ENCODE data around the gene SLC22A7. TPM values are rescaled to one million over a fixed set of nuclear protein-coding genes. Genes with fewer than 3 reads are reported as not detected.

SLC22A7 gene
- total RNA-seq, 1 experiment from 2014 or later: not detected

DNA sequence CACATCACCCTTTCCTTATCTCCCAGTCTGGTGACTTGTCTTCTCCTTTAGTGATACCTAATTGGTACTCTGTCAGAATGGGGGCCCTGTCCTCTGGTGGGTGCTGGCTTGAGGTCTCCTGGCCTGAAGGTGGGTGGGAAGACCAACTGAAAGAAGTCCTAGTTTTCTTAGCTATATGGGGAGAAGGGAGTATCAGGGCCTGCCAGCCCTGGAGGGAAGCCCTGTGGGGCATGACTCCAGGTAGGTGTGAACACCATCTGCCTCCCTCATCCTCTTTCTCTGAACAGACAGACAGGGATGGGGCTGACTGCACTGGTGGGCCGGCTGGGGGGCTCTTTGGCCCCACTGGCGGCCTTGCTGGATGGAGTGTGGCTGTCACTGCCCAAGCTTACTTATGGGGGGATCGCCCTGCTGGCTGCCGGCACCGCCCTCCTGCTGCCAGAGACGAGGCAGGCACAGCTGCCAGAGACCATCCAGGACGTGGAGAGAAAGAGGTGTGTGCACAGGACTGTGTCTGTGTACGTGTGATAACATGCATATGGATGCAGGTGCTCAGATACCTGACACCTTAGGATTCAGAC, 5.8 kb downstream of the SLC22A7 start:
- Histone ChIP-seq H3K9me3 (ENCODE audit: control insufficient read depth, low read depth, low read length) (no peaks in the 10 kb centered on the region), H3K18ac (ENCODE audit: insufficient read length, low read depth, low read length) (no peak overlapping the region), H2BK5ac (ENCODE audit: insufficient read length, low read length) (no peak overlapping the region), H3K79me2 (ENCODE audit: insufficient read depth, low read length) (no peaks in the 10 kb centered on the region; the same call in 1 of the 2 replicates), H3K23me2 (ENCODE audit: insufficient read length, low read depth, low read length, poor library complexity, severe bottlenecking) (peaks cover 7% of the 10 kb centered on the region), H2AFZ (ENCODE audit: low read length) (no peak overlapping the region), H3K79me1 (ENCODE audit: insufficient read depth, low read depth, low read length, poor library complexity, severe bottlenecking) (no peaks in the 10 kb centered on the region), H3K4me1 (ENCODE audit: insufficient read depth, low read length) (no peaks in the 10 kb centered on the region; the same call in 1 of the 2 replicates), H2BK120ac (ENCODE audit: low read depth, low read length, poor library complexity, severe bottlenecking) (no peak overlapping the region), H3K4me2 (ENCODE audit: insufficient read depth, insufficient read length, low read length) (no peak overlapping the region), H3K27me3 (ENCODE audit: insufficient read depth, low read length) (no peaks in the 10 kb centered on the region), H2BK20ac (ENCODE audit: low read depth, low read length, poor library complexity, severe bottlenecking) (no peak overlapping the region), H3K23ac (ENCODE audit: insufficient read length, low read depth, low read length) (no peak overlapping the region), H2BK15ac (ENCODE audit: low read depth, low read length) (no peak overlapping the region), H4K91ac (ENCODE audit: insufficient read length, low read depth, low read length) (no peak overlapping the region), H4K5ac (ENCODE audit: insufficient read length, low read depth, low read length) (no peak overlapping the region), H3K14ac (ENCODE audit: insufficient read depth, low read length) (no peak overlapping the region), H3T11ph (ENCODE audit: low read length) (no peak overlapping the region), H4K20me1 (ENCODE audit: control insufficient read depth, insufficient read depth, insufficient read length) (no peaks in the 10 kb centered on the region), H3K27ac (ENCODE audit: insufficient read length, low read depth, low read length) (no peak overlapping the region), H3K9ac (ENCODE audit: extremely low read depth, insufficient read length, low read length) (no peak overlapping the region), H2AK5ac (ENCODE audit: insufficient read length, low read length) (no peak overlapping the region), H2BK12ac (ENCODE audit: insufficient read length, low read depth, low read length) (no peak overlapping the region), H3K4ac (ENCODE audit: low read depth, low read length) (no peak overlapping the region), H3K56ac (ENCODE audit: insufficient read length, low read depth, low read length) (no peak overlapping the region), H4K8ac (replicated peaks; ENCODE audit: insufficient read length, low read depth, low read length) (no peak overlapping the region)
- TF ChIP-seq CTCF (conservative IDR thresholded peaks at IDR 0.05): no peak
- no peak overlapping the region for H3K4me3 Mint-ChIP-seq
- H3K9me3 Mint-ChIP-seq: no peaks in the 10 kb centered on the region
- H3K27ac Mint-ChIP-seq: peak overlapping the region in 1 of 3 experiments; percentile 23; a peak in 1 of 7 replicates
- no CpG with 5 or more reads among the region's 8 CpGs for WGBS (ENCODE audit: extremely low coverage, insufficient read length, low lambda C conversion rate)
- H3K4me1 Mint-ChIP-seq: peaks cover 20 to 29% of the 10 kb centered on the region in 2 experiments
- DNase-seq: no peak
- H3K27me3 Mint-ChIP-seq (ENCODE audit: low read depth): peaks cover 8% of the 10 kb centered on the region
- H3K36me3 Mint-ChIP-seq (ENCODE audit: insufficient read depth in 1 of 3, low read depth in 3 of 3): peaks cover 0 to 18% (median 4%) of the 10 kb centered on the region in 3 experiments; a peak in 5 of 7 replicates

Data from H9 (cell line).